HepG2 (cell line): Measurements from ENCODE around the gene PRPF38B. TPM values are rescaled to one million over a fixed set of nuclear protein-coding genes. Genes with fewer than 3 reads are reported as not detected.

ENCODE experiments used
- ATAC-seq: fragments of 200-7000 bp; cut with Tn5 transposase; 3 replicates; pipeline ENCODE4 v1.9.1; 2020; ENCODE audit warnings: mild to moderate bottlenecking, moderate library complexity
- BruUV-seq: library from RNA; stranded (reverse); fragments of 400-500 nt; replicated peaks from 2 replicates; lab custom pipeline; 2021; lab: Mats Ljungman, UMichigan
- CTCF ChIA-PET: fragments of 300-600 bp; formaldehyde crosslinking; extraction: SDS; loops from one replicate; lab custom pipeline; 2021; ENCODE audit warnings: low total read pairs, inconsistent platforms, low intra/inter-chr PET ratio; lab: Yijun Ruan, JAX
- POLR2A ChIA-PET: fragments of 350-600 bp; sonication (Branson Sonifier 250); formaldehyde crosslinking; loops from one replicate; lab custom pipeline; 2020; ENCODE audit warnings: antibody characterized with exemption, inconsistent platforms; lab: Yijun Ruan, JAX
- DNase-seq: peaks from one replicate; pipeline ENCODE4 v3.0.0-alpha.2; 2015; ENCODE audit warnings: low spot score
- FAIRE-seq: peaks from 3 replicates; lab custom pipeline; 2011; peaks lifted over from hg19 to GRCh38; lab: Jason Lieb, UNC
- H2AFZ ChIP-seq: one replicate; pipeline ENCODE4 v1.6.1; 2011; ENCODE audit warnings: low read length, inconsistent platforms
- H3K27ac ChIP-seq: fragments of 300-600 bp; 3 replicates; pipeline ENCODE4 v1.8.0; 2011; ENCODE audit warnings: mixed run types, mild to moderate bottlenecking, mixed read lengths, low read length, inconsistent platforms; ENCODE audit not compliant: insufficient read depth; ENCODE audit errors: extremely low read length
- H3K27me3 ChIP-seq, 2 experiments: fragments of 200-600 bp in 1 of 2; 2 replicates in 1 of 2; 3 replicates in 1 of 2; pipeline versions ENCODE4 v1.6.0 to v1.8.0; 2011; ENCODE audit warnings: low read length in 2 of 2, mild to moderate bottlenecking in 2 of 2, moderate library complexity in 2 of 2, inconsistent platforms in 1 of 2; ENCODE audit not compliant: insufficient read depth in 2 of 2, control insufficient read depth in 1 of 2
- H3K36me3 ChIP-seq, 2 experiments: fragments of 200-600 bp in 1 of 2; replicated peaks in 1 of 2; 2 replicates in 1 of 2; 3 replicates in 1 of 2; pipeline versions ENCODE4 v1.5.1 to v1.8.0; 2011; ENCODE audit warnings: low read length in 2 of 2, inconsistent platforms in 1 of 2; ENCODE audit not compliant: insufficient read depth in 2 of 2, control insufficient read depth in 1 of 2
- H3K4me1 ChIP-seq: 2 replicates; pipeline ENCODE4 v1.5.1; 2012; ENCODE audit warnings: low read length, inconsistent platforms; ENCODE audit not compliant: insufficient read depth
- H3K4me2 ChIP-seq: 2 replicates; pipeline ENCODE4 v1.6.0; 2011; ENCODE audit warnings: low read depth, low read length, inconsistent platforms
- H3K4me3 ChIP-seq, 3 experiments: fragments of 200-600 bp in 1 of 3; sonication (generic), shearing (Covaris generic) in 1 of 3; replicated peaks in 1 of 3; 2 replicates each; pipeline ENCODE4 v1.5.1; 2011 to 2016; ENCODE audit warnings: low read length in 3 of 3, inconsistent platforms in 2 of 3, low read depth in 2 of 3, mild to moderate bottlenecking in 2 of 3, control low read depth in 1 of 3, mixed read lengths in 1 of 3; ENCODE audit not compliant: insufficient read depth in 1 of 3
- H3K79me2 ChIP-seq: one replicate; pipeline ENCODE4 v1.6.1; 2011; ENCODE audit warnings: low read length, inconsistent platforms; ENCODE audit not compliant: insufficient read depth
- H3K9ac ChIP-seq: 2 replicates; pipeline ENCODE4 v1.6.0; 2011; ENCODE audit warnings: mild to moderate bottlenecking, low read depth, low read length, inconsistent platforms; ENCODE audit not compliant: insufficient read depth
- H3K9me3 ChIP-seq: 2 replicates; pipeline ENCODE4 v1.5.1; 2012; ENCODE audit warnings: mild to moderate bottlenecking, low read length
- H4K20me1 ChIP-seq: 2 replicates; pipeline ENCODE4 v1.6.0; 2011; ENCODE audit warnings: inconsistent platforms, mild to moderate bottlenecking, low read length, moderate library complexity; ENCODE audit not compliant: insufficient read depth
- DNMT1 ChIP-seq: sonication (generic); formaldehyde crosslinking; IDR thresholded peaks from 2 replicates; pipeline ENCODE4 v1.5.1; 2020; ENCODE audit warnings: mild to moderate bottlenecking, missing genetic modification reagents
- KDM6A ChIP-seq: IDR thresholded peaks from 2 replicates; pipeline ENCODE4 v1.6.1; 2016; ENCODE audit warnings: low read depth
- MTA3 ChIP-seq: sonication (generic); formaldehyde crosslinking; IDR thresholded peaks from 2 replicates; pipeline ENCODE4 v1.4.0; 2020; ENCODE audit warnings: missing genetic modification reagents
- PCBP1 ChIP-seq: fragments of 200-400 bp; formaldehyde crosslinking; IDR thresholded peaks from 2 replicates; pipeline ENCODE4 v1.6.1; 2017; ENCODE audit warnings: mild to moderate bottlenecking, low read depth, low read length, borderline replicate concordance
- REPIN1 ChIP-seq: sonication (generic); formaldehyde crosslinking; IDR thresholded peaks from 2 replicates; pipeline ENCODE4 v1.8.0; 2022; ENCODE audit warnings: missing genetic modification reagents, low read depth, mild to moderate bottlenecking, borderline replicate concordance
- ZNF260 ChIP-seq: sonication (generic); formaldehyde crosslinking; IDR thresholded peaks from 2 replicates; pipeline ENCODE4 v1.4.0; 2020; ENCODE audit warnings: missing genetic modification reagents, low read depth, mild to moderate bottlenecking, borderline replicate concordance
- WGBS: methylation state at CpG from one replicate; pipeline ENCODE4 v1.1.6; 2017; ENCODE audit warnings: low lambda C conversion rate; 5-methylcytosine and 5-hydroxymethylcytosine counted together
- in situ Hi-C: cut with HindIII; loops from 2 replicates; pipeline ENCODE4 v1.10.0; 2017; ENCODE audit warnings: low pct_unique_long_range_greater_than_20kb; ENCODE audit not compliant: extremely low pct_ligation_motif_present
- intact Hi-C: fragments of 100-400 bp; cut with micrococcal nuclease; formaldehyde crosslinking; loops from one replicate; pipeline ENCODE4 v1.10.0; 2022; ENCODE audit not compliant: unreplicated experiment
- polyA plus RNA-seq, 8 experiments: library from polyadenylated mRNA; depleted of rRNA in 3 of 8; stranded (reverse) in 7 of 8; unstranded in 1 of 8; fragments of >200 nt; fragmentation: Illumina TruSeq in 4 of 8; extraction: Trizol in 4 of 8; gene quantifications; 2 replicates each; pipeline versions ENCODE4 v1.2.1 to v1.2.3, GENCODE V29; 2011 to 2016; ENCODE audit warnings: low read depth in 4 of 8, missing spikeins in 1 of 8, mixed read lengths in 1 of 8; ENCODE audit not compliant: insufficient read depth in 1 of 8
- total RNA-seq, 5 experiments: library from RNA; depleted of rRNA; stranded (reverse); fragments of >200 nt; fragmentation: Illumina TruSeq; extraction: Trizol; gene quantifications; 2 replicates each; pipeline ENCODE4 v1.2.3, GENCODE V29; 2016; ENCODE audit warnings: low read depth in 1 of 5
- TF ChIP-seq, protein P1 (sequence below): sonication (generic); formaldehyde crosslinking; IDR thresholded peaks from 2 replicates; pipeline ENCODE4 v1.4.0; 2020; ENCODE audit warnings: missing genetic modification reagents

PRPF38B gene
- total and polyA plus RNA-seq, 2 of the 13 experiments (the other 11 are each of a cell fraction or from before 2014, with no cell fraction given) = 25.7 to 29.7 TPM

DNA sequence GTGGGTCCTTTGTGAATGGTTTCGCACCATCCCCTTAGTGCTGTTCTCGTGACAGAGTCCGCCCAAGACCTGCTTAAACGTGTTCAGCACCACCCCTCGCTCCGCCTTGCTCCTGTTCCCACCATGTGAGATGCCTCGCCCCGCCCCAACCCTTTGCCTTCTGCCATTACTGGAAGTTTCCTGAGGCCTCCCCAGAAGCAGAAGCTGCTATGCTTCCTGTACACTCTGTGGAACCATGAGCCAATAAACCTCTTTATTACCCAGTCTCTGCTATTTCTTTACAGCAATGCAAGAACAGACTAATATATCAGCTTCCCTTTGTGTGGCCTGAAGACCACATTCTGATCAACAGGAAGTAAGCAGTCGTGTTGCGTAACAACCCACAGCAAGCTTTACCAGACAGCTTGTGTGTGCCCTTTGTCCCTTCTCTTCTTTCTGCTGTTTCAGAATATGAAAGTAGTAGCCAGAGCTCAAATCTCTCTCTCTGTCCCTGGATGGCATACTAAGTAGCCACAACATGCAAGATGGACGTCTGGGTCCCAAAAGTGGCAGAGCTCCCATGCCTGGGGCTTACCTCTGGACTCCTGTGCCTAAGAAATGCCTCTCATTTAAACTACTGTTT lies 45.4 kb upstream of the PRPF38B start (continued):
- TF ChIP-seq KDM6A = 0 out of 2 replicates have a peak, but pooled peaks have one; percentile 56

DNA sequence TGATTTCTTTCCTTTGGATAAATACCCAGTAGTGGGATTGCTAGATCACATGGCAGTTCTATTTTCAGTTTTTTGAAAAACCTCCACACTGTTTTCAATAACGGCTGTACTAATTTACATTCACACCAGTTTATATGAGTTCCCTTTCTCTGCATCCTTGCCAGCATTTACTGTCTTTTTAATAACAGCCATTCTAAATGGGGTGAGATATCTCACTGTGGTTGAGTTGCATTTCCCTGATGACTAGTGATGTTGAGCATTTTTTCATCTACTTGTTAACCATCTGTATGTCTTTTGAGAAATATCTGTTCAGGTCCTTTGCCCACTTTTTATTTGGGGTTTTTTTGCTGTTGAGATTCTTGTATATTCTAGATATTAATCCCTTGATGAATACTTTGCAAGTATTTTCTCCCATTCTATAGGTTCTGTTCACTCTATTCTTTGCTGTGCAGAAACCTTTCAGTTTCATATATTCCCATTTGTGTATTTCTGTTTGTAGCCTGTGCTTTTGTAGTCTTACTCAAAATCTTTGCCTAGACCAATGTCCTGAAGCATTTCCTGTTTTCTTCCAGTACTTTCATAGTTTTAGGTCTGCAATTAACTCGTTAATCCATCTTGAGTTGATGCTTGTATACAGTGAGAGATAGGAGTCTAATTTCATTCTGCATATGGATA lies 38.5 kb upstream of the PRPF38B start:
- in situ Hi-C loops (no loop called here), intact Hi-C loops (no loop called here)
- POLR2A ChIA-PET = no interaction called here
- Histone ChIP-seq H3K27ac (no peak overlapping the region), H3K4me2 (no peak overlapping the region), H3K4me3 (no peak overlapping the region), H3K36me3 (no peaks in the 10 kb centered on the region), H4K20me1 (no peaks in the 10 kb centered on the region), H3K9ac (no peak overlapping the region), H3K9me3 (no peaks in the 10 kb centered on the region), H3K27me3 (peaks cover 0 to 14% of the 10 kb centered on the region in 2 experiments; a peak in 3 of 5 replicates), H2AFZ (no peak overlapping the region), H3K79me2 (no peaks in the 10 kb centered on the region), H3K4me1 (no peaks in the 10 kb centered on the region)
- no TSS peak for BruUV-seq
- CTCF ChIA-PET = no interaction called here
- no peak for ATAC-seq
- 3% methylated on average over 2 of the region's 2 CpGs for WGBS
- FAIRE-seq = no peak
- no peak for TF ChIP-seq REPIN1
- no peak for TF ChIP-seq PCBP1
- no peak for TF ChIP-seq DNMT1 (CRISPR knock-in tag)
- no peak for TF ChIP-seq MTA3
- no peak for TF ChIP-seq ZNF260
- TF ChIP-seq, protein P1, sequence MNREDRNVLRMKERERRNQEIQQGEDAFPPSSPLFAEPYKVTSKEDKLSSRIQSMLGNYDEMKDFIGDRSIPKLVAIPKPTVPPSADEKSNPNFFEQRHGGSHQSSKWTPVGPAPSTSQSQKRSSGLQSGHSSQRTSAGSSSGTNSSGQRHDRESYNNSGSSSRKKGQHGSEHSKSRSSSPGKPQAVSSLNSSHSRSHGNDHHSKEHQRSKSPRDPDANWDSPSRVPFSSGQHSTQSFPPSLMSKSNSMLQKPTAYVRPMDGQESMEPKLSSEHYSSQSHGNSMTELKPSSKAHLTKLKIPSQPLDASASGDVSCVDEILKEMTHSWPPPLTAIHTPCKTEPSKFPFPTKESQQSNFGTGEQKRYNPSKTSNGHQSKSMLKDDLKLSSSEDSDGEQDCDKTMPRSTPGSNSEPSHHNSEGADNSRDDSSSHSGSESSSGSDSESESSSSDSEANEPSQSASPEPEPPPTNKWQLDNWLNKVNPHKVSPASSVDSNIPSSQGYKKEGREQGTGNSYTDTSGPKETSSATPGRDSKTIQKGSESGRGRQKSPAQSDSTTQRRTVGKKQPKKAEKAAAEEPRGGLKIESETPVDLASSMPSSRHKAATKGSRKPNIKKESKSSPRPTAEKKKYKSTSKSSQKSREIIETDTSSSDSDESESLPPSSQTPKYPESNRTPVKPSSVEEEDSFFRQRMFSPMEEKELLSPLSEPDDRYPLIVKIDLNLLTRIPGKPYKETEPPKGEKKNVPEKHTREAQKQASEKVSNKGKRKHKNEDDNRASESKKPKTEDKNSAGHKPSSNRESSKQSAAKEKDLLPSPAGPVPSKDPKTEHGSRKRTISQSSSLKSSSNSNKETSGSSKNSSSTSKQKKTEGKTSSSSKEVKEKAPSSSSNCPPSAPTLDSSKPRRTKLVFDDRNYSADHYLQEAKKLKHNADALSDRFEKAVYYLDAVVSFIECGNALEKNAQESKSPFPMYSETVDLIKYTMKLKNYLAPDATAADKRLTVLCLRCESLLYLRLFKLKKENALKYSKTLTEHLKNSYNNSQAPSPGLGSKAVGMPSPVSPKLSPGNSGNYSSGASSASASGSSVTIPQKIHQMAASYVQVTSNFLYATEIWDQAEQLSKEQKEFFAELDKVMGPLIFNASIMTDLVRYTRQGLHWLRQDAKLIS (CRISPR knock-in tag) = no peak
- no peak for DNase-seq
